Measurements from ENCODE around the gene PHLDA3. TPM values are rescaled to one million over a fixed set of nuclear protein-coding genes. Genes with fewer than 3 reads are reported as not detected.
"Not testable (repeated sequence)": the region's sequence is repeated elsewhere in the genome, so short reads cannot be mapped to it uniquely, and the experiment has no call there.

PHLDA3 gene
- total RNA-seq, 2 donors from 2014 or later, result 10.7 to 25.6 TPM

- Mint-ChIP-seq H3K27ac (no peak overlapping the region), H3K27me3 (ENCODE audit: low read depth) (no peaks in the 10 kb centered on the region), H3K4me3 (no peak overlapping the region), H3K4me1 (ENCODE audit: low read depth) (peaks cover 16% of the 10 kb centered on the region), H3K36me3 (ENCODE audit: insufficient read depth in 2 of 2) (peaks cover 0 to 1% of the 10 kb centered on the region in 2 donors), H3K9me3 (no peaks in the 10 kb centered on the region)
- ATAC-seq (replicated peaks in 1 of 2), result no peak
- no peak for DNase-seq
Measured at GRCh38 chr1:201500670-201501120, 31.7 kb upstream of the PHLDA3 start.

- ATAC-seq (replicated peaks in 1 of 2), result no peak
Measured at GRCh38 chr1:201499795-201500669, 31.0 kb upstream of the PHLDA3 start.

GRCh38 chr1:201499191-201499590 is 30.2 kb upstream of the PHLDA3 start:
- H3K27me3 Mint-ChIP-seq (ENCODE audit: low read depth), result no peaks in the 10 kb centered on the region
- H3K4me3 Mint-ChIP-seq, result no peak overlapping the region
- no peaks in the 10 kb centered on the region for H3K9me3 Mint-ChIP-seq
- H3K36me3 Mint-ChIP-seq (ENCODE audit: insufficient read depth in 2 of 2), result peaks cover 2% of the 10 kb centered on the region in 2 donors
- H3K4me1 Mint-ChIP-seq (ENCODE audit: low read depth), result peaks cover 6% of the 10 kb centered on the region
- no peak for DNase-seq
- no peak overlapping the region for H3K27ac Mint-ChIP-seq
- no peak for ATAC-seq (replicated peaks in 1 of 2)

More at GRCh38 chr1:201499795-201500669, 31.0 kb upstream of the PHLDA3 start:
- no peak for DNase-seq
- H3K27me3 Mint-ChIP-seq (ENCODE audit: low read depth), result no peaks in the 10 kb centered on the region
- no peaks in the 10 kb centered on the region for H3K9me3 Mint-ChIP-seq
- peaks cover 0 to 1% of the 10 kb centered on the region in 2 donors for H3K36me3 Mint-ChIP-seq (ENCODE audit: insufficient read depth in 2 of 2)
- H3K4me3 Mint-ChIP-seq, result no peak overlapping the region
- no peak overlapping the region for H3K27ac Mint-ChIP-seq
- peaks cover 9% of the 10 kb centered on the region for H3K4me1 Mint-ChIP-seq (ENCODE audit: low read depth)

DNA sequence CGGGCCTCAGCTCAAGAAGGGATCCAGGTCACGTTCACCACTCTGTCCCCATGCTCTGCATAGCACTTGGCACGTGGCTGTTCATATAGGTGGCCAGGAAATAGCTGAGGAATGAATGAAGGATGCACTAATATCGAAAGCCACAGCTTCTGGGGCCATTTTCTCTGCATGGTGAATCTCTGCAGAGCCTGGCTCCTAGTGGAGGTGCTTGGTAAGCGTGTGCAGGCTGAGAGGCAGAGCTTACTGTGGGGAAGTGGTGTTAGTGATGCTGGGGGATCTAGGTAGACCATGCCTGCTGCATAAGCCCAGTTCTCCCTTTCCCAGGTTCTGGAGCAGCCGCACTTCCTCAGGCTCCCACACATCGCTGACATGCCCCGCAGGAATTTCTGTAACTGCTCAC is 29.6 kb upstream of the PHLDA3 start:
- H3K4me1 Mint-ChIP-seq (ENCODE audit: low read depth), result peaks cover 2% of the 10 kb centered on the region
- H3K4me3 Mint-ChIP-seq, result no peak overlapping the region
- peaks cover 2 to 6% of the 10 kb centered on the region in 2 donors for H3K36me3 Mint-ChIP-seq (ENCODE audit: insufficient read depth in 2 of 2)
- H3K9me3 Mint-ChIP-seq, result no peaks in the 10 kb centered on the region
- no peak for DNase-seq
- H3K27ac Mint-ChIP-seq, result no peak overlapping the region
- no peaks in the 10 kb centered on the region for H3K27me3 Mint-ChIP-seq (ENCODE audit: low read depth)
- ATAC-seq (replicated peaks in 1 of 2), result no peak

- ATAC-seq (replicated peaks in 1 of 2), result no peak
- H3K36me3 Mint-ChIP-seq (ENCODE audit: insufficient read depth in 2 of 2), result peaks cover 2 to 9% of the 10 kb centered on the region in 2 donors
- no peak overlapping the region for H3K4me3 Mint-ChIP-seq
- H3K4me1 Mint-ChIP-seq (ENCODE audit: low read depth), result no peaks in the 10 kb centered on the region
- no peaks in the 10 kb centered on the region for H3K27me3 Mint-ChIP-seq (ENCODE audit: low read depth)
- no peak for DNase-seq
- no peaks in the 10 kb centered on the region for H3K9me3 Mint-ChIP-seq
- H3K27ac Mint-ChIP-seq, result no peak overlapping the region
Measured at GRCh38 chr1:201497935-201498509, 29.0 kb upstream of the PHLDA3 start.

GRCh38 chr1:201496296-201496690 is 27.3 kb upstream of the PHLDA3 start:
- H3K4me1 Mint-ChIP-seq (ENCODE audit: low read depth), result no peaks in the 10 kb centered on the region
- ATAC-seq (replicated peaks in 1 of 2) (no peak), DNase-seq (no peak)
- no peak overlapping the region for H3K4me3 Mint-ChIP-seq
- H3K9me3 Mint-ChIP-seq, result no peaks in the 10 kb centered on the region
- no peaks in the 10 kb centered on the region for H3K27me3 Mint-ChIP-seq (ENCODE audit: low read depth)
- H3K27ac Mint-ChIP-seq, result no peak overlapping the region
- H3K36me3 Mint-ChIP-seq (ENCODE audit: insufficient read depth in 2 of 2), result peaks cover 4 to 9% of the 10 kb centered on the region in 2 donors

DNA sequence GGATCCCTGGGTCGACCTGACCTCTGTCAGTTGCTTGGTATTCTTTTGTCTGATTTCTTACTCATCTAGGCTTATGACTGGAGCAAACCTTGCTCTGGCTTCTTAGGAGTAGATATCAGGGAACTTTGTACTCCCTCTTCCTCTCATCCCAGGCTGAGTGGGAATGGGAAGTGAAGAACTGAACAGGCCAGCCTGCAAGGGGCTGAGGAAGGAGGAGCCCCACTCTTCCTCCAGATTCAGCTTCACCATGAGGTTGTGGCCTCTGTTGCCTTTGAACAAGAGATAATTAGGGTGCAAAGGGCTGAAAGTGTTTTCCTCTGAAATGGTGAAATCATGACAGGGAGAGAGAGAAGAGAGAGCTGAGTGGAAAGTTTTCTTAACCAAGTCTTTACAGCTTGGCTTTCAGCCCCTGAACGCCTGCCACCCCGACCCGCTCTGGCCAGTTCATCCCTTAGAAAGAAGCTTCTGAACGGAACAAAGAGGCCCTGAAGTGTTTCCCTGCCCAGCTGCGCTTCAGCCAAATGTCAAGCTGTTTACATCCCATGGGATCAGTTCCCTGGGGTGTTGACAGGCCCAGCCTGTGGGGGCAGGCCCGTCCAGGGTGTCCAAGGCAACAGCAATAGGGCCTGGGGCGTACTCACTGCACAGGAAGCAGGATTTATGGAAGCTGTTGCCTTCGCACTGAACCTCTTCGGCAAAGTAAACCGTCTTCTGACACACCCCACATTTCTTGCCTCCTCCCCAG is 26.7 kb upstream of the PHLDA3 start:
- no peaks in the 10 kb centered on the region for H3K9me3 Mint-ChIP-seq
- no peaks in the 10 kb centered on the region for H3K27me3 Mint-ChIP-seq (ENCODE audit: low read depth)
- no peaks in the 10 kb centered on the region for H3K4me1 Mint-ChIP-seq (ENCODE audit: low read depth)
- H3K27ac Mint-ChIP-seq, result no peak overlapping the region
- DNase-seq (no peak), ATAC-seq (replicated peaks in 1 of 2) (no peak)
- no peak overlapping the region for H3K4me3 Mint-ChIP-seq
- H3K36me3 Mint-ChIP-seq (ENCODE audit: insufficient read depth in 2 of 2), result peaks cover 4 to 9% of the 10 kb centered on the region in 2 donors

- H3K27ac Mint-ChIP-seq, result no peak overlapping the region
- H3K36me3 Mint-ChIP-seq (ENCODE audit: insufficient read depth in 2 of 2), result peaks cover 4 to 9% of the 10 kb centered on the region in 2 donors
- H3K4me1 Mint-ChIP-seq (ENCODE audit: low read depth), result no peaks in the 10 kb centered on the region
- H3K9me3 Mint-ChIP-seq, result no peaks in the 10 kb centered on the region
- ATAC-seq (replicated peaks in 1 of 2), result no peak
- no peak overlapping the region for H3K4me3 Mint-ChIP-seq
- DNase-seq, result no peak
- no peaks in the 10 kb centered on the region for H3K27me3 Mint-ChIP-seq (ENCODE audit: low read depth)
Measured at GRCh38 chr1:201493757-201494617, 25.0 kb upstream of the PHLDA3 start.

- H3K27ac Mint-ChIP-seq; H3K9me3 Mint-ChIP-seq; H3K4me3 Mint-ChIP-seq; ATAC-seq (replicated peaks in 1 of 2); DNase-seq; H3K27me3 Mint-ChIP-seq (ENCODE audit: low read depth); H3K36me3 Mint-ChIP-seq (ENCODE audit: insufficient read depth in 2 of 2); H3K4me1 Mint-ChIP-seq (ENCODE audit: low read depth): not testable (repeated sequence)
Measured at GRCh38 chr1:201493026-201493656, 24.2 kb upstream of the PHLDA3 start.

- ATAC-seq (replicated peaks in 1 of 2), result no peak
- Mint-ChIP-seq H3K27ac (no peak overlapping the region), H3K36me3 (ENCODE audit: insufficient read depth in 2 of 2) (peaks cover 4 to 9% of the 10 kb centered on the region in 2 donors)
Measured at GRCh38 chr1:201491896-201492511, 23.0 kb upstream of the PHLDA3 start.

GRCh38 chr1:201490708-201491131 is 21.7 kb upstream of the PHLDA3 start:
- Mint-ChIP-seq H3K4me3 (no peak overlapping the region), H3K9me3 (no peaks in the 10 kb centered on the region), H3K27me3 (ENCODE audit: low read depth) (no peaks in the 10 kb centered on the region), H3K27ac (no peak overlapping the region), H3K36me3 (ENCODE audit: insufficient read depth in 2 of 2) (peaks cover 4 to 8% of the 10 kb centered on the region in 2 donors), H3K4me1 (ENCODE audit: low read depth) (no peaks in the 10 kb centered on the region)
- ATAC-seq (replicated peaks in 1 of 2) (no peak), DNase-seq (no peak)

More at GRCh38 chr1:201491896-201492511, 23.0 kb upstream of the PHLDA3 start:
- no peaks in the 10 kb centered on the region for H3K9me3 Mint-ChIP-seq
- H3K27me3 Mint-ChIP-seq (ENCODE audit: low read depth), result no peaks in the 10 kb centered on the region
- no peak overlapping the region for H3K4me3 Mint-ChIP-seq
- no peak for DNase-seq
- no peaks in the 10 kb centered on the region for H3K4me1 Mint-ChIP-seq (ENCODE audit: low read depth)

Data from activated T-cell treated with anti-CD3 and anti-CD28 coated beads, Interleukin-2, amount 50 U/mL, for 72 hours (primary cell).